ENCODE results near the gene EFNA5. TPM values are rescaled to one million over a fixed set of nuclear protein-coding genes. Genes with fewer than 3 reads are reported as not detected.
"Not testable (repeated sequence)": the region's sequence is repeated elsewhere in the genome, so short reads cannot be mapped to it uniquely, and the experiment has no call there.

Gene EFNA5
- total RNA-seq, 1 experiment from 2014 or later = 13.1 TPM

DNA sequence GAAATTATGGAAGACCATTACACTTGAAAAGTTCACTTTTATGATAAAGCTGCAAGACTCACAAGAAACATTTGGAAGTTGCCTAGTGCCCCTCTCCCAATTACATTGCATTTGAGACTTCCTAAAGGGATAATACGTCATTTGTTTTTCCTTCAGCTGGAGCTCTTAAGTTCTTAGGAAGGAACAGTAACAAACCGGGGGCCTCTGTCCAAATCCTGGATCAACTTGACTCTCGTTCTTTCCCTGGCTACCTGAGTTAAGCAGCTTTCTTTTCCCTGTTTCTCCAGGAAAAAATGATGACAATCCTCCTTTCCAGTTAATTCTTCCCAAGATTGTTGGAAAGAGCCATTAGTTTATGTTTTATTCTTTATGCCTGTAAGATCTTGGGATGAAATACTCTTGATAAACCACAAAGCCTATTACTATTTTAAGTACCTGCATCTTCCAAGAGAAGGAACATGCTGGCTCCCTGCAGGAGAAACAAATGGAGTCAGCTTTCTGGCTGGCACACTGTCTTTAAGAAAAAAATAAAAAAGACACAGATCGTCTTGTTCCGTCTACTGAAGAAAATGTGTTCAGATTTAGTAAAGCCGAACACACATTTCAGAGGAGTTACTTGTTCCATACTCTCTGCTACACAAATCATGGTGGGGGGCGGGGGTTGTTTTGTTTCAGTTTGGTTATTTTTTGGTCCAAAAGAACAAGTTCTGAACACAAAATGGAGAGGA is 297.9 kb downstream of the EFNA5 start:
- no peak for DNase-seq (ENCODE audit: low read depth)

DNA sequence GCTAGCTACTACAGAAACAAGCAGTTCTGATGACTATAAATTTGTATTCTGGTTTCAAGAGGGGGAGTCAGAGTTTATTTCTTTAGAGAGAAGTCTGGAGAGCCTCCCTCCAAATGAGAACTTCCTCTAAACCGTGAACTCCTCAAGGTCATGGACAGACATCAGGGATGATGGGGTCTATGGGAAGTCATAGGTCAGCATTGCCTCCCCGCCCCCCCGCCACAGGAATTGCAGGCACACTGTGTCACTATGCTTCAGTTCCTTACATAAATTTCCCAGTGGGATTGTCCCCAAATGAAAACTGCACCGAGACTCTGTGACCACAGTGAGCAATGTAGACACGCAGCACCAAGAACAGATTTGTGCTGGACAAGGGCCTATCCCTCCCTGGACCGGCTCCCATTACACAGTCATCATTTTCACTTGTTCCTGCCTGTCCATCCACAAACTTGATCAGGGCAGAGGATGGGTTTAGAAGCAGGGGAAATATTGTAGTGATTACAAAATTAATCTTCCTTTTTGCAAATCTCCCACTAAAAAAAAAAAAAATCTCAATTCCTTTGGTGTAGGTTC is 300.3 kb downstream of the EFNA5 start:
- DNase-seq (ENCODE audit: low read depth) = peak; percentile 55

GRCh38 chr5:107369622-107370021 is 301.1 kb downstream of the EFNA5 start:
- DNase-seq (ENCODE audit: low read depth) = no peak

DNA sequence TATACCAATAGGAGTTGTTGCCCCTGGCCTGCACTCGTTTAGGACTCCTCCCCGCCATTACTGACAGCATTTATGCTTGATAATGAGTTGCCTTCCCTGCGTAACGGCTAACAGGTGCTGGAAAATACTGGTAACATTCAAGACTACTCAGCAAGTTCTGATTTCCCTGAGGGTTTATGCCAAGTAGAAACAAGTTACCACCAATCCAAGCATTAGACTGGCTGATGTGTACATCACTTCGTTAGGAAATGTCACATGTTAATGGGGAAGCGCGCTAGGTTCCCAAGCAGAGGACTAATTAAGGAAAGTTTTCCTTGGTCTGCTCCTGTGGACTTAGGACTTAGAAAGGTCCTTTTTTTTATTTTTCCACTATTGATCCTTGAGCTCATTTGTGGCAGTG is 302.1 kb downstream of the EFNA5 start:
- no peak for DNase-seq (ENCODE audit: low read depth)

DNA sequence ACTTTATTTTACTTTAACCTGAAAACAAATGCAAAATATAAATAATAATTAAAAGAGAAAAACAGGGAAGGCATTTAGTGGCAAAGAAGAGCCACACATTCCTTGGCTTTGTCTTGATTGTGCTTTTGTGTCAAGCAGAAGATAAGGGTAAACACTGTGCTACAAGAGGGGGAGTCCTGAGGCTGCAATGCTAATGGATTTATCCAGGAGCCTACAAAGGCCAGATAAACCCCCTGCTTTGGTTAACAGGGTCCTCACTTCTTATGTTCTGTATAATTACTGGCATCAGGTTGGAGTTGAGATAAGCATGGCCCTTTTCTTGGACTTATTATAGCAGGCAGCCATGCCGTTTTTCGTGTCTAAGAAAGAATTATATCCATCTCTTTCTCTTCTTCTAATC is 302.8 kb downstream of the EFNA5 start:
- DNase-seq (ENCODE audit: low read depth) = no peak

DNA sequence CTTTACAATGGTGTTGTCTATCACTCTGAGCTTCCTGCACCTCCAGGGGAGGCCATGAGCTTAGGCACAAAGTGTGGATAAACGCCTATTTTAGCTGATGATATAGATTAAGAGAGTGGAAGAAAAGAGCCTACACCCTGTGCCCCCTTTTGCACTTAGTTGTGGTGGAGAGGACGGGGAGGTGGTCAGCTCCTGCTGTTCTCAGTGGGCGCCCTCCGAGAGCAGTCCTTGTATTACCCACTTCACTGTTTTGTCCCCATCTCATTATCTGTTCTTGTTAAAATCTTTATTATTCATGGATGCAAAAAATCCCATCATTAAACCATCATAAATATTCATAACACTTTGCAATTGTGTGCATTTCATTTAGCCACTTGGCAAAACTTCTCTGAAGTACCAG is 303.3 kb downstream of the EFNA5 start:
- DNase-seq (ENCODE audit: low read depth) = no peak

- DNase-seq (ENCODE audit: low read depth) = peak; percentile 82
Observed at GRCh38 chr5:107365320-107366109, 305.2 kb downstream of the EFNA5 start.

GRCh38 chr5:107364443-107365319 is 306.1 kb downstream of the EFNA5 start:
- DNase-seq (ENCODE audit: low read depth) = no peak

DNA sequence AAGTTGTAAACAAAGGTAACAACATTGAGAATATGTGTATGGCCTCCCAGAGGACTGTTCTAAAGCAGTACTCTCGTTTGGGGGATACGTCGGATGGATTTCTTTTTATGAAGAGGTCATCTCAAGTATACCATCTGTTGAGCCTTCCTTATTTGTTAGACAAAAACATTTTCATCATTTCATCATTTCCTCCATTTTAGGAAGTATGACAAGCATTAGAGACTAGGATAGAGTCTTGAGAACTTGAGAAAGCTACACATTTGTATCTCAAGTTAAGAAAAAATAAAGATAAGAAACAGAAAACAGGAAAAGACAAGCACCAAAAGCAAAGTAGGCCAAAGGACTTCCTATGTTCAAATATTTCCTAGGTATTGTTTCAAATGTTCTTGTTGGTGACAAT is 307.0 kb downstream of the EFNA5 start:
- no peak for DNase-seq (ENCODE audit: low read depth)

DNA sequence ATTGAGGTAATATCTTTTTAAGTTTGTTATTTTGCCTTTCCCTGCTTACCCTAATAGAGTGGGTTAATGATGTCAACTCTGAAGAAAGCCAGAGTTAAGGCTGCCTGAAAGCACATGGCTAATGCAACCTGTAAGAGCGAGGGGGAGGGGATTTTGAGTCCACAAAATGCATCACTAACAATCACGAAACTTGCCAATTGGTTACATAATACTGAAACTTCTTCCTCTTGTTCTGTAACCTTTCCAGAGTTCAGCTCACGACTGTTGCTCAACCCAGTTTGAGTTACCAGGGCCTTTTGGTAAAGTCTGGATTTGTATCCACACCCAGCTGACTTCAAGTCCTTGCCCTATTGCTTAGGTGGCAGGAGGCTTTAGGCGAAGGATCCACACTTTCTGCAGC is 308.8 kb downstream of the EFNA5 start:
- peak; percentile 59 for DNase-seq (ENCODE audit: low read depth)

DNA sequence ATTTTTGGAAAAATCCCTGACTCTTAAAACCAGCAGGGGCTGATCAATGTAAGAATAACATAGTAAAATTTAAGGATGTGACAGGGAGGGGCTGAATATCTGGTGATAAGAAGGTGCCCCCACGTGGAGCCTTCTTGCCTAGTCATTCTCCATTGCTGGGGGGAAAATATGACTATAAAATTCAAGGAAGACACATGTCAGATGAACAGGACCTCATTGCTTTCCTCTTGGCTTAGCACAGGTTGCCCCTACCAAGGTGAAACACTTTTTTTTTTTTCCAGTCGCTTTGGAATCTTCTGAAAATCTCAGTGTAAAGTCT is 310.9 kb downstream of the EFNA5 start:
- peak; percentile 41 for DNase-seq (ENCODE audit: low read depth)

DNA sequence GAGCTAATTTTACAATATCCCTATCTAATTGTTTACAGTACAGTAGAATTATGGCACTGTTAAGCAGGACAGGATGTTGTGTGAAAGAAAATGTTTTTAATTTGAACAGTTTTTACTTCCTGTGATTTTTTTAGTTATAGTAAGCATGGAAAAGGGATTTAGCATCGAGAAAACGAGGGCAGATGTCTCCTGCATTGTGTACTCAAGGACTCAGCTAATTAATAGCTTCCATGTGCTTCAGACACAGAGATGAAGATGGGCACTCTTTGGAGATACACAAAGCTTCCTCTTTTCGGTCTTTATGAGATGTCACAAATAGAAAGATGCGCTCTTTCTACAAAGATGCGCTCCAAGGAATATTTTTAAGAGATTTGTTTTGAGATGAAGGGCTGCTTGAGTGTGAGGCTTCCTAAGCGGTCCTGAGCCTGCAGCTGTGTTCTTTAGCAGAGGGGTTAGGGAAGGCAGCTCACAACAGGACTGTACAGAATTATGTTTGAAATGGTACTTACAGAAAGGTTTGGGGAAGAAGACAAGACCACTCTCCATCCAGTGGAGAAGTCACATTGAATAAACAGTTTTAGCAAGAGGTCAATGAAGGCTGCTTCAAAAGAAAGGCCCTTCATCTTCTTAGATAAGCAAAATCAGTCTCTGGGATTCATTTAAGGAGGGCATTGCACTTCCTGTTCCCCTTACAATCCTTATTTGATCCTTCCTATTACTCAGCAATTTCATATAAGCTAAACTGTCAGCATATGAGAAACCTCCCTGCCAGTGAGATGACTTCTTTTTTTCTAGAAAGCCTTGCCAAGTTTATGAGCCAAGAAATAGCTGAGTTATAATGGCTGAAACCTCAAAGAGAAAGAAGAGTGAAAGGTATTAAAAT is 311.5 kb downstream of the EFNA5 start:
- DNase-seq (ENCODE audit: low read depth) = peak; percentile 46

GRCh38 chr5:107356891-107357290 is 313.8 kb downstream of the EFNA5 start:
- DNase-seq (ENCODE audit: low read depth) = no peak

DNA sequence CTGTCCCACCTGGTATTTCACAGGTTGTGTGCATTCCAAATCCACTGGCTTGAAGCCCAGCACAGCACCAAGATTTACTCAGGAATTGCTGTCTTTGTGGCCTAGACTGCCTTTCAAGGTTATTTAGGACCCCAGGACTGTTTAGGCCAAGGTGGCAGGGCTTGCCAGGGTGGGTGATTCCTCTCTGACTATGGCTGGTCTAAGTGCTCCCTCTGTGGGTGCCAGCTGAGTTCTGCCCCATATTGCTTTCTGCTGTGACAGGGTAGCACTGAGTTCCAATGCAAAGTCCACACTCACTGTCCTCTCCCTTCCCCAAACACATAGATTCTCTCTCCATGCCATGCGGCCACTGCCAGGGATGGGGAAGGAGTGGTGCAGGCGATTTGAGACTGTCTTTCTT is 318.2 kb downstream of the EFNA5 start:
- no peak for DNase-seq (ENCODE audit: low read depth)

DNA sequence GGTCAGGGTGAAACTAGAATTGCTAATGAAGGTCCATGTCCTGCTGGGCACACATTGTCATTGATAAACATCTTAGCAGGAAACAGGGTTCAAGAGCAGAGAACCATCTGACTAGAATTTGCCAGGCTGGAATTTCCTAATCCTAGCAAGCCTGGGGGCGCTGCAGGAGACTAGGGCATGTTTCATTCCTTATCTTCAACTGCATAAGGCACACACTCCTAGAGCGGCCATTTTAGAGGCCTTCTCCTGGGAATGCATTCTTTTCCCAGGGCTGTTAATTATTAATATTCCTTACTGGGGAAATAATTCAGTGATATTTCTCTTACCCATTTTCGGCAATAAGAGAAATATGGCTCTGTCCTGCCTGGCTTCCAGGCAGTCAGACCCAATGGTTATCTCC is 324.2 kb downstream of the EFNA5 start:
- DNase-seq (ENCODE audit: low read depth) = not testable (repeated sequence)

- DNase-seq (ENCODE audit: low read depth) = no peak
Observed at GRCh38 chr5:107342371-107342770, 328.4 kb downstream of the EFNA5 start.

- no peak for DNase-seq (ENCODE audit: low read depth)
Observed at GRCh38 chr5:107341376-107342084, 329.2 kb downstream of the EFNA5 start.

- peak; percentile 12 for DNase-seq (ENCODE audit: low read depth)
Observed at GRCh38 chr5:107340631-107341030, 330.1 kb downstream of the EFNA5 start.

GRCh38 chr5:107338335-107338734 is 332.4 kb downstream of the EFNA5 start:
- no peak for DNase-seq (ENCODE audit: low read depth)

DNA sequence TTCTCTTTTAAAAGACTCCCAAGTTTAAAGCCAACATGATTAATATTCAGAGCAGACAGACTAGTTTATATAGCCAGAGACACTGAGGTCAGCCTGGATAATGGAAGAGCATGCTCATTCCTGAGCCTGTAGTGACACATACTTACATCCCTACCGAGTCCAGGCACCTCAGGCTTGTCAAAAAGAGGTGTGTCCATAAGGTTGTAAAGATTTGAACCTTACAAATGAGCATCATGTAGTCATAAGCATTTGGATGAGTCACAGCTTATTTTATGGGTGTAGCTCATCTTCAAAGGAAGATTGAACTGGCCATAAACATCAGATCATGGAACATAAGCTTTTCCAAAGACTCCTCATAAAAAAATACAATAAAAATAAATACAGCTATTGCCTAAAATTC is 333.5 kb downstream of the EFNA5 start:
- peak; percentile 38 for DNase-seq (ENCODE audit: low read depth)
